Activated T-cell treated with anti-CD3 and anti-CD28 coated beads, Interleukin-2, amount 50 U/mL, for 72 hours (primary cell): ENCODE results near the gene PRAMEF9. TPM values are rescaled to one million over a fixed set of nuclear protein-coding genes. Genes with fewer than 3 reads are reported as not detected.

Experiments
- total RNA-seq, 2 donors: library from RNA; stranded (reverse); gene quantifications; one replicate each; pipeline ENCODE4 v1.2.3, GENCODE V29; 2022

PRAMEF9 gene
- total RNA-seq, 2 donors from 2014 or later = not detected

Other genes starting within 250 kb of the PRAMEF9 start
- not detected for gene PRAMEF6, start 224.3 kb upstream of the PRAMEF9 start, total RNA-seq
- not detected for gene PRAMEF27, start 115.3 kb upstream of the PRAMEF9 start, total RNA-seq
- gene HNRNPCL3, start 111.1 kb upstream of the PRAMEF9 start, total RNA-seq = not detected
- gene PRAMEF25, start 101.1 kb upstream of the PRAMEF9 start, total RNA-seq = not detected
- not detected for gene HNRNPCL2, start 55.0 kb upstream of the PRAMEF9 start, total RNA-seq
- gene PRAMEF26, start 15.8 kb upstream of the PRAMEF9 start, total RNA-seq = not detected
- not detected for gene HNRNPCL4, start 6.2 kb upstream of the PRAMEF9 start, total RNA-seq
- gene PRAMEF13, start 29.6 kb downstream of the PRAMEF9 start, total RNA-seq = not detected
- not detected for gene PRAMEF18, start 54.3 kb downstream of the PRAMEF9 start, total RNA-seq
- not detected for gene PRAMEF5, start 82.3 kb downstream of the PRAMEF9 start, total RNA-seq
- not detected for gene PRAMEF8, start 113.3 kb downstream of the PRAMEF9 start, total RNA-seq
- not detected for gene PRAMEF33, start 131.7 kb downstream of the PRAMEF9 start, total RNA-seq
- not detected for gene PRAMEF15, start 143.7 kb downstream of the PRAMEF9 start, total RNA-seq
- gene PRAMEF14, start 175.3 kb downstream of the PRAMEF9 start, total RNA-seq = not detected
- not detected for gene PRAMEF19, start 200.1 kb downstream of the PRAMEF9 start, total RNA-seq
- not detected for gene PRAMEF17, start 217.8 kb downstream of the PRAMEF9 start, total RNA-seq
- not detected for gene PRAMEF20, start 238.6 kb downstream of the PRAMEF9 start, total RNA-seq